ENCODE data around the gene MAP2K3.
"Not testable (repeated sequence)": the region's sequence is repeated elsewhere in the genome, so short reads cannot be mapped to it uniquely, and the experiment has no call there.

The MAP2K3 gene

GRCh38 chr17:21310061-21310765, 25.7 kb downstream of the MAP2K3 start:
- DNase-seq (ENCODE audit: low spot score): not testable (repeated sequence)

GRCh38 chr17:21310766-21311602, 26.5 kb downstream of the MAP2K3 start:
- DNase-seq (ENCODE audit: low spot score): not testable (repeated sequence)

- no peak for DNase-seq (ENCODE audit: low spot score)
These were observed 28.8 kb downstream of the MAP2K3 start for GRCh38 chr17:21313320-21313719.

GRCh38 chr17:21313761-21314160, 29.2 kb downstream of the MAP2K3 start:
- not testable (repeated sequence) for DNase-seq (ENCODE audit: low spot score)

GRCh38 chr17:21314261-21314664, 29.8 kb downstream of the MAP2K3 start:
- not testable (repeated sequence) for DNase-seq (ENCODE audit: low spot score)

GRCh38 chr17:21314701-21315111, 30.2 kb downstream of the MAP2K3 start:
- not testable (repeated sequence) for DNase-seq (ENCODE audit: low spot score)

- DNase-seq (ENCODE audit: low spot score): not testable (repeated sequence)
These were observed 30.9 kb downstream of the MAP2K3 start for GRCh38 chr17:21315246-21316000.

GRCh38 chr17:21316212-21316886, 31.8 kb downstream of the MAP2K3 start:
- not testable (repeated sequence) for DNase-seq (ENCODE audit: low spot score)

- DNase-seq (ENCODE audit: low spot score): not testable (repeated sequence)
These were observed 32.5 kb downstream of the MAP2K3 start for GRCh38 chr17:21316887-21317500.

GRCh38 chr17:21317821-21318220, 33.3 kb downstream of the MAP2K3 start:
- DNase-seq (ENCODE audit: low spot score): not testable (repeated sequence)

- no peak for DNase-seq (ENCODE audit: low spot score)
These were observed 33.9 kb downstream of the MAP2K3 start for GRCh38 chr17:21318439-21318838.

- DNase-seq (ENCODE audit: low spot score): not testable (repeated sequence)
These were observed 34.3 kb downstream of the MAP2K3 start for GRCh38 chr17:21318856-21319255.

GRCh38 chr17:21319256-21319655, 34.7 kb downstream of the MAP2K3 start:
- not testable (repeated sequence) for DNase-seq (ENCODE audit: low spot score)

GRCh38 chr17:21319686-21320375, 35.3 kb downstream of the MAP2K3 start:
- DNase-seq (ENCODE audit: low spot score): not testable (repeated sequence)

GRCh38 chr17:21320430-21320829, 35.9 kb downstream of the MAP2K3 start:
- not testable (repeated sequence) for DNase-seq (ENCODE audit: low spot score)

GRCh38 chr17:21321061-21321460, 36.5 kb downstream of the MAP2K3 start:
- DNase-seq (ENCODE audit: low spot score): not testable (repeated sequence)

GRCh38 chr17:21321744-21322191, 37.3 kb downstream of the MAP2K3 start:
- not testable (repeated sequence) for DNase-seq (ENCODE audit: low spot score)

GRCh38 chr17:21323257-21324111, 39.0 kb downstream of the MAP2K3 start:
- not testable (repeated sequence) for DNase-seq (ENCODE audit: low spot score)

- DNase-seq (ENCODE audit: low spot score): not testable (repeated sequence)
These were observed 40.2 kb downstream of the MAP2K3 start for GRCh38 chr17:21324741-21325140.

All from hepatic stellate cell (primary cell).